GM19035 (cell line): ENCODE results near the gene NHS.

Source experiments
- ATAC-seq: cut with Tn5 transposase; IDR thresholded peaks from one replicate; pipeline ENCODE4 v1.9.1; 2021; ENCODE audit not compliant: unreplicated experiment

The NHS gene

DNA sequence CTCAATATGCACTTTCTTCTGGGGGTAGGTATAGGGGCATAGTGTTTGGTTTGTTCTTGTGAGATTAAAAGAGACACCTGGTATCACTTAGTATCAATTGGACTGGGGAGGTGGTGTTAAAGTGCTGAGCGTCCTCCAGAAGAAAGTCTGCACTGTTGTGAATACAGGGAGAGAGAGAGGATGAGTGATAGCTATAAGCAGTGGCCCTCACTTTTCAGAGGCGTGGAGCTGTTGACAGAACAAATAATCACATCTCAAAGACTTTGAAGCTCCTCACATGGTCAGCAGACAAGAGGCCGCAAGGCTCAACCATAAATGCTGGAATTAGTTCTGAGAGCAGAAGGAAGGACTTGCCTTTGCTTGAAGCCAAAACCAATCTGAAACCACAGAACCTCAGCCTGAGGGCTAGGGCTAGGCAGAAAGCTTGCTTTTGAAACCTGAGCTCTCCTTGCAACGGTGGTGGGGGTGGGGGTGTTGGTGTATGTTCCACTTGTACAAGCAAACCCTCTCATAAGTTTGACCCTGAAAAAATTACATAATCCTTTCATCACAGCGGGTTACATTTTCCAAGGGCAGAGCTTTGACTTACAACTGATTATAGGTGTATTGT is 239.1 kb downstream of the NHS start:
- ATAC-seq = no peak

DNA sequence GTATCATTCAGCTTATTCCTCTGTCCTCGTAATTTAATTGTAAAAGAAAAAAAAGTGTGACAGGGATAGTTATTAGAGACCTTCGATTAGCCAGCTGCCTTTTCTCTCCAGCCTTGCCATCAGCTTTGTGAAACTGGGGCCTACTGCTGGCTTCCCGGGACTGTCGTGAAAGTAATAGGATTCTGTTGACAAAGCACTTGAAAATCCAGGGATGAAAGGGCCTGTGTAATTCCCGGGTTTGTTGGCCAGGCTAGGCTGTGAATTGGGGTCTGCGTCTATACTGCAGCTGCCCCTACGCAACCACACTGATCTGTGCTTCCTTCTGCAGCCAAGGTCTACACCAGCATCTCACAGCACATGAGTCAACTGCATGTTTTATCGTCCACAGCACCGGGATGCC is 241.9 kb downstream of the NHS start:
- no peak for ATAC-seq

GRCh38 chrX:17617806-17618205 is 242.8 kb downstream of the NHS start:
- no peak for ATAC-seq

GRCh38 chrX:17621566-17622270 is 246.7 kb downstream of the NHS start:
- ATAC-seq = no peak

GRCh38 chrX:17622331-17622730 is 247.3 kb downstream of the NHS start:
- ATAC-seq = no peak

DNA sequence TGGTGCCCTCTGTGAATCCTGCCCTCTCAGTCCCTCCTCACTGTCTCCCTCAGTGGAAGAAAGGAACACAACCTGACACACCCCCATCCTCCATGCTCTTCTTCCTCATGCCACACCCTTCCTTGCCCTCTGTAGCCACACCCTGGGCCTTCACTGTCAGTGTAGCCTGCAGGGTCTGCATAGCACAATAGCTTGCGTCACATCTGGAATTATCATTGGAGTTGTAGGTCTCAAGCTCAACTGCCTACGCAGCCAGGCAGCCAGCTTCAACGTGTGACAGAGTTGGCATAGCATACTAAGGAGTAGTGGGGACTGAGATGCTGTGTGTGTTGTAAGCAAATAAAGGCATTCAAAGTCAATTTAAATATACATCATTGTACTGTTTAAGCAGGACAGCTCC is 248.8 kb downstream of the NHS start:
- no peak for ATAC-seq

DNA sequence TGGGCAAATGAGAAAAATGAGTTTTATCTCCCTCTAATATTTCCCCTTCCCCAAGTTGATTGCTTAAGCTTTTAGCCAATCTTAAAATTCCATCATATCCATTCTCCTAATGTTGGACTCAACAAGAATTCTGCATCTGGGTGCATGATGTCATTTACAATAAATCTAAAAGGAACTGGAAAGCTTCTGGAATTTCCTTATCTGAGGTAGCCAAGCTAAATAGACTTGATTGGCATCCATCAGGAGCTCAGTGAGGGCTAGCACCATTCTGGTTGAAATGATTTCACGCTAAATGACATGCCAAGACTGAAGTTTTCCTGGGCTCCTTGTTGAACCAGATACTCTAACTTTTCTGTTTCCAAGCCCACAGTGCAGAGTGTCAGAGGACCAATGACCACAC is 252.0 kb downstream of the NHS start:
- ATAC-seq = no peak

DNA sequence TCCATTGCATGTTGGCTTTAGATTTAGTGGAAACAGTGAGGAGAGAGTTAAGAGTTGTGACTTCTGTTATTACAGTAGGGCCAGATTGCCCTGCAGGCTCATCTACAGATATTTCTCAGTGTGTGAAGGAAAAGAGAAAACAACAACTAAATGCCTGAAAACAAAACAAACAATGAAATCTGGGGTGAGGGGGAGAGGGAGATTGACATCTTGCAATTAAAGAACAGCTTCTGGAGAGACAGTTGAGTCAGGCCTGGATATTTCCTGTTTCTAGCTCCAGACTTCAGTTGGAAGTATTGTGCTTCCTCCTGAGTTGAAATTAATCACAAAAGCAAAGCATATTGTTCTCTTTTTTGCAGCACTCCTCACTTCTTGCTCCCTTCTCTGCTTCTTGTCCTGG is 254.0 kb downstream of the NHS start:
- ATAC-seq = no peak

- no peak for ATAC-seq
Measured at GRCh38 chrX:17629519-17629918, 254.5 kb downstream of the NHS start.

DNA sequence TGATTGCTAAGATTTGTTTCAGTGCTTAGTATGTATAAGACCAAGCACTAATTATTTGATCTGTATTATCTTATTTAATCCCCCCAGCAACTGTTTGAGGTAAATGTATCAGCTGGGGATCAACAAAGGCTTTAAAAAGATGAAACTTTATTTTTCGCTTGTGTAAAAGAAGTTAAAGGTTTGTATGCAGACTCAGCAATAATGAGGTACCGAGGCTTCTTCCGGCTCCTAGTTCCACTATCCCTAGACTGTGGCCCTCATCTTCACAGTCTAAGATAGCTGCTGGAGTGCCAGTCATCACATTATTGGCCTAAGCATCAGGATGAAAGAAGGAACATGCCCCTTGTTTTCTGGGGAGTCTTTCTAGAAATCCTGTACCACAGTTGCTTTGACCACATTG is 256.6 kb downstream of the NHS start:
- ATAC-seq = no peak

DNA sequence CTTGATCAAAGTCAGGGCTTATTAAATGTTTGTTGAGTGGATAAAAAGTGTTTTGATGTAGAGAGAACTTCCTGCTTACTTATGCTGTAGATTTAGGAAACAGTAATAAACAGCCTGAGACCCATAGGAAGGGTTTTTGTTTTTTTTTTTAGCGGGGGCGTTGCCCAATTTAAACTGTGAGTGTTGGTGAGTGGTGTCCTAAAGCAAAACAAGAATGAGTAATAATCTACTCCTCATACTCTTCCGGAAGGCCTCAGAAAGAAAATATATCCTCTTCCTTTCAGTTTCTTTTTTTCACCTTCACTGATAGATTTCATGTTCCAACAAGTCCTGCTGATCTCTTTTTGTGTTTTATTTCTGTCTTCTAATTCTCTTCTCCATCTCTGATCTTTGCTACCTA is 257.9 kb downstream of the NHS start:
- ATAC-seq = peak; percentile 89

- no peak for ATAC-seq
Measured at GRCh38 chrX:17633546-17633945, 258.5 kb downstream of the NHS start.

DNA sequence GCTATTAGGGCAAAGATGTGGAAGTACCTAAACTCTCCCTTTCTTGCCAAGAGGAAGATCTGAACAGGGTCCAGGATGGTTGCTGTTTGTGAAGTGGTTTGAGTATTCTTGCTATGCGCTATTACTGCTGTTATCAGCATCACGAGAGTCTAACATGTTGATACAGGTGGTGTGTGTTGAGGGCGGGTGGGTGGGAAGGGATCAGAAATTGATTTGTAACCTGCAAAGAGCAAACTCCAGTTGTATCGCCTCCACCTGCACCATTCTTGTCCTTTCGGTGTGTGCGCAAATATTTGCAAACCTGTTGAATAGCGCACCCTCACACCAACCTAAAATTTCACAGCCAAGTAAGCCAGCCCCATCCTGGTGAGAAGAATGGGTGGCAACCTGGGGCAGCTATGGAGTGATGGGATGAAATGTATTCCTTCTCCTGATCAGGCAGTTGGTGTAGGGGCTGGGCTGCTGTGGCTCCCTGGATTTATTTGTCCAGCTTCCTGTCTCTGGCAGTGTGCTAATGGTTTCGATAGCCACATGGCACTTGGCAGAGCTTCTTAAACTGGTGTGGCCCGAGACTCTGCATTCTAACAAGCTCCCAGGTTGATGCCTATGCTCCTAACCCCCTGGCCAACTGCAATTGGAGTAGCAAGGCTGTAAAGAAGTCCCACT is 259.7 kb downstream of the NHS start:
- ATAC-seq = no peak

DNA sequence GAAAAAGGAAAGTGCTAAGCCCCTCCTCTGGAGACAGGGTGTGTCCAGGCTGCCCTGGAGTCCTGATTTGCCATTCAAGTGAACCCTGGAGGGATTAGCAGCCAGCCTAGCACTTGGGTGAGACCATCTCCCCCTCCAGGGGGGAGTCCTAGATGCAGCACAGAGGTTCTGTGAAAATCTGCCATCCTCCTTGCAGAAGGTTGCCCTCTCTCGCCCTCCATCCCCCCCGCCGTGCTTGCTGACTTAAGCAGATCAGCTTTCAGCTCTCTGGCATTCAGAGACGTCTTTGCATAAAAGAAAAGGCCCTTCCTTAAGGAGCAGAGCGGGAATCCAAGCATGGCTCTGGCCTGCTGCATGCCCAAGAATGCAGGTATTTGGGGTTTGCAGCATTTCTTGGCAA is 260.2 kb downstream of the NHS start:
- no peak for ATAC-seq

DNA sequence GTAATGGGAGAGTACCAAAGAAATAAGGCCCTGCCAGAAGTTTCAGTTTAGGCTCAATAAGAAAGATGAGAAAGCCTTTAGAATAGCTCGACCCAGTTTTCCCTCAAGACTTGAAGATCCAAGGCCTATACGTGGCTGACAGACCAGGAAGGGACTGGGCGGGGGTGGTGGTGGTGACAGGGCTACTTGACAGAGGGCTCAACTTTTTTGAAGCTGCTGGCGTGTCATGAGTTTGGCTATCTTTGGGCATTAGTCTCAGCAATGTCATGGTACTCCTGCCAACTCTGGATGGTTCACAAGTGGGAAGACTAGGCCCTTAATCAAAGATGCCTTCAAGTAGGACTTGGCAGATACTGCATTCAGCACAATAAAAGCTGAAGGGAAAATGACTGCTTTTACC is 262.2 kb downstream of the NHS start:
- no peak for ATAC-seq

- no peak for ATAC-seq
Measured at GRCh38 chrX:17638731-17639130, 263.7 kb downstream of the NHS start.

DNA sequence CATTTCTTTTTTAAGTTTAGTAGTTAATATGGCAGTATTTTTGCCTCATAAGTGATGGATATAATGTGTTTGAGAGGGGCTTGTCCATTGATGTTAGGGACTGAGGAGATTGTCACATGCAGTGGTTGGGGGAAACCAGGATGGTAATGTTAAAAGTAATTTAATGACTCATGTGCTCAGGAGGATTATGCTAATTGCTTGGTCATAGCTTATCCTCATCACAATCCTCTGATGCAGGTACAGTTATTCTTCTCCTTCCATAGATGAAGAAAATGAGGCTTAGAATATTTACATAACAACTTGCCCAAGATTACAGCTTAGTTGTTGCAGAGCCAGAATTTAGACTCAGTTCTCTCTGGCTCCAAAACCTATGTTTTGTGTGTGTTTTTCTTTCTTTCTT is 267.9 kb downstream of the NHS start:
- no peak for ATAC-seq

- no peak for ATAC-seq
Measured at GRCh38 chrX:17643528-17643927, 268.5 kb downstream of the NHS start.

- no peak for ATAC-seq
Measured at GRCh38 chrX:17644001-17644400, 269.0 kb downstream of the NHS start.

GRCh38 chrX:17654116-17654515 is 279.1 kb downstream of the NHS start:
- no peak for ATAC-seq

GRCh38 chrX:17655211-17656034 is 280.4 kb downstream of the NHS start:
- no peak for ATAC-seq

- no peak for ATAC-seq
Measured at GRCh38 chrX:17656035-17656418, 281.0 kb downstream of the NHS start.
